ENCODE data around the gene CD38.
"Not testable (repeated sequence)": the region's sequence is repeated elsewhere in the genome, so short reads cannot be mapped to it uniquely, and the experiment has no call there.

Gene CD38

DNA sequence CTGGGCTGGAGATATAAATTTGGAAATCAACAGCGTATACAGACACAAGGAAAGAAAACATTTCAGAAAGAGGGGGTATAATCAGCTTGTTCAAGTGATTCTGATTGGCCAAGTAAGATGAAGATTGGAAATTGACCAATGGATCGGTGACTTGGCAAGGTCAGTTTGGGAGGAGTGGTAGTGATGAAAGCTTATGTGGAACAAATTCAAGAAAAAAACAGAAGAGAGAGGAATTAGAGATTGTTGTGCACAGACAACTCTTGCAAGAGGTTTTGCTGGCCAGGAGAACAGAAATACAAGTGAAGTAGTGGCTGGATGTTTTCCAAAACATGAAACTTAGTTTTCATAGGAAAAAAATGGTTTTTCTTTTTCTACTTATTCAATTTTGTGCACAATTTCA lies 16.3 kb downstream of the CD38 start:
- H3K36me3 Mint-ChIP-seq (ENCODE audit: low read depth), result peaks cover 52% of the 10 kb centered on the region
- H3K27ac Mint-ChIP-seq, result peak overlapping the region; percentile 83
- H3K4me1 Mint-ChIP-seq (ENCODE audit: low read depth), result peaks cover 48% of the 10 kb centered on the region
- no peak for DNase-seq (ENCODE audit: low spot score)
- no peaks in the 10 kb centered on the region for H3K9me3 Mint-ChIP-seq
- H3K4me3 Mint-ChIP-seq, result peak overlapping the region; percentile 43
- H3K27me3 Mint-ChIP-seq (ENCODE audit: low read depth), result no peaks in the 10 kb centered on the region

- H3K4me1 Mint-ChIP-seq (ENCODE audit: low read depth), result peaks cover 52% of the 10 kb centered on the region
- peak overlapping the region; percentile 69 for H3K4me3 Mint-ChIP-seq
- H3K27ac Mint-ChIP-seq, result peak overlapping the region; percentile 67
These were observed 16.8 kb downstream of the CD38 start for GRCh38 chr4:15794905-15795304.

GRCh38 chr4:15797320-15797719 lies 19.2 kb downstream of the CD38 start:
- H3K4me3 Mint-ChIP-seq, result no peak overlapping the region
- no peak for DNase-seq (ENCODE audit: low spot score)
- H3K27ac Mint-ChIP-seq, result no peak overlapping the region
- H3K9me3 Mint-ChIP-seq, result no peaks in the 10 kb centered on the region
- H3K4me1 Mint-ChIP-seq (ENCODE audit: low read depth), result peaks cover 64% of the 10 kb centered on the region
- H3K27me3 Mint-ChIP-seq (ENCODE audit: low read depth), result no peaks in the 10 kb centered on the region
- H3K36me3 Mint-ChIP-seq (ENCODE audit: low read depth), result peaks cover 70% of the 10 kb centered on the region

More at GRCh38 chr4:15794905-15795304, 16.8 kb downstream of the CD38 start:
- H3K27me3 Mint-ChIP-seq (ENCODE audit: low read depth), result no peaks in the 10 kb centered on the region
- no peak for DNase-seq (ENCODE audit: low spot score)
- H3K36me3 Mint-ChIP-seq (ENCODE audit: low read depth), result peaks cover 51% of the 10 kb centered on the region
- H3K9me3 Mint-ChIP-seq, result no peaks in the 10 kb centered on the region

GRCh38 chr4:15799141-15799540 lies 21.0 kb downstream of the CD38 start:
- DNase-seq (ENCODE audit: low spot score), result no peak
- no peaks in the 10 kb centered on the region for H3K9me3 Mint-ChIP-seq
- H3K4me1 Mint-ChIP-seq (ENCODE audit: low read depth), result peaks cover 58% of the 10 kb centered on the region
- no peak overlapping the region for H3K27ac Mint-ChIP-seq
- H3K36me3 Mint-ChIP-seq (ENCODE audit: low read depth), result peaks cover 58% of the 10 kb centered on the region
- no peak overlapping the region for H3K4me3 Mint-ChIP-seq
- no peaks in the 10 kb centered on the region for H3K27me3 Mint-ChIP-seq (ENCODE audit: low read depth)

DNA sequence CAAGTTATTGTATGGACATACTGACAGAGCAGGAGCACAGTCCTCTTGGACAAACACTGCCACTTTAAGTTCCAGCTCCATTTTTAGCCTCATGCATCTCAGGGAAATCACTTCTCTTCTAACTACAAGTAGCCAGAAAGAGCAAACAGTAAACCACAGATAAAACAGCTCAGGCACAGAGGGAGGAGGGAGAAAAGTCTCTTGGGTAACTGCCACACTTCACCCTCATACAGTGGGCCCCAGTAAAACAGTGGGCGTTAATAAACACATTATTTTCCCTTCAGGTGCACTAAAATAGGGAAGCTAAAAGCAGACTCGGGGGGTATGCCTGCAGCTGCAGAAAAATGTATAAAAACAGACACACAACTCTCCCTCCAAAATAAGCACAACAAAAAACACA lies 21.6 kb downstream of the CD38 start:
- Mint-ChIP-seq H3K4me3 (no peak overlapping the region), H3K9me3 (no peaks in the 10 kb centered on the region), H3K36me3 (ENCODE audit: low read depth) (peaks cover 54% of the 10 kb centered on the region), H3K27ac (no peak overlapping the region), H3K4me1 (ENCODE audit: low read depth) (peaks cover 56% of the 10 kb centered on the region), H3K27me3 (ENCODE audit: low read depth) (no peaks in the 10 kb centered on the region)
- DNase-seq (ENCODE audit: low spot score), result no peak

DNA sequence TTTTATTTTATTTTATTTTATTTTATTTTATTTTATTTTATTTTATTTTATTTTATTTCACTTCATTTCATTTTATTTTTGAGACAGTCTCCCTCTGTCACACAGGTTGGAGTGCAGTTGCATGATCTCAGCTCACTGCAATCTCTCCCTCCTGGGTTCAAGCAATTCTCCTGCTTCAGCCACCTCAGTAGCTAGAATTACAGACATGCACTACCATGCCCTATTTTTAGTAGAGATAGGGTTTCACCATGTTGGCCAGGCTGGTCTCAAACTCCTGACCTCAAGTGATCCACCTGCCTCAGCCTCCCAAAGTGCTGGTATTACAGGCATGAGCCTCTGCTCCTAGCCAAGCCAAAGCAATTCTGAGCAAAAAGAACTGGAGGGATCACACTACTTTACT lies 24.4 kb downstream of the CD38 start:
- DNase-seq (ENCODE audit: low spot score); H3K27ac Mint-ChIP-seq; H3K9me3 Mint-ChIP-seq; H3K27me3 Mint-ChIP-seq (ENCODE audit: low read depth); H3K4me3 Mint-ChIP-seq: not testable (repeated sequence)
- Mint-ChIP-seq H3K4me1 (ENCODE audit: low read depth) (peaks cover 66% of the 10 kb centered on the region), H3K36me3 (ENCODE audit: low read depth) (peaks cover 58% of the 10 kb centered on the region)

DNA sequence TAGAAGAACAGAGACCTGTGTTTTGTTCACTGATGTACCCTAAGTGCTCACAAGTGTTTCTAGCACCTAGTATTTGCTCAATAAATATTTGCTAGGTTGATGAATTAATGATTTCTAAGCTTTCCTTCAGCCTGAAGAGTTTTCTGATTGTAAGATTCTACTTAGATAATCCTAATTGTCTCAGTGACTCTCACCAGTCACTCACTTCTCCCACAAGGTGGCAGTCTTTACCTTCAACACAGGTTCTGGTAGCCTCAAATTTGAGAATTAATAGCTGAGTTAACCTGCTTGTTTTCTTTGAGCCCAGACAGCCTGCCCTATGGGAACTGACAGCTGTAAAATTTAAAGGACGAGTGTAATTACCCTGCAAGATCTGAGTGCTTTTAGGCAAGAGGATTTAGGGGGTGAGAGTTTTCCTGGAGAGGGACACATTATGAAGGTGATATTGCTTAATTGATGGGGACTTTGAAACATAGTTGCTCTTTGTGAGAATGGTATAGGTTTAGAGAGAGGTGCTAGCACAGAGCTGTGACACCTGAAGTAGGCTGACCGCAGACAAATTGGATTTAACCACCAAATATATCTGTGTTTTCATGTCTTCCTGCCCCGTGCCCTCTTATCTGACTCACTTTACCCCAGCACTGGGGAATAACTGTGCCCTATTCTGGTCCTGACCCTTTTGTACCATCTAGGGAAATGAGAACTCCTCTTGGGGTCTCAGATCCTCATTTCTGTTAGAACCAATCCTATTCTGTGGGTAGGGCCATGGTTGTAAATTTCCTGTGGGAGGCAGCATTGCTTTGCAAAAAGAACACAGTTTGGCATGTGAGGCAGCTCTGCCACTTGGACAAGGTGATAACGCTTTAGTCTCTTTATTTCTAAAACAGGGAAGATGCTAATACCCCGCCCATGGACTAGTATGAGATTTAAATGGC lies 27.7 kb downstream of the CD38 start:
- H3K4me1 Mint-ChIP-seq (ENCODE audit: low read depth), result peaks cover 68% of the 10 kb centered on the region
- DNase-seq (ENCODE audit: low spot score), result no peak
- H3K27me3 Mint-ChIP-seq (ENCODE audit: low read depth), result no peaks in the 10 kb centered on the region
- no peaks in the 10 kb centered on the region for H3K9me3 Mint-ChIP-seq
- peaks cover 45% of the 10 kb centered on the region for H3K36me3 Mint-ChIP-seq (ENCODE audit: low read depth)
- peak overlapping the region; percentile 17 for H3K27ac Mint-ChIP-seq
- H3K4me3 Mint-ChIP-seq, result no peak overlapping the region

DNA sequence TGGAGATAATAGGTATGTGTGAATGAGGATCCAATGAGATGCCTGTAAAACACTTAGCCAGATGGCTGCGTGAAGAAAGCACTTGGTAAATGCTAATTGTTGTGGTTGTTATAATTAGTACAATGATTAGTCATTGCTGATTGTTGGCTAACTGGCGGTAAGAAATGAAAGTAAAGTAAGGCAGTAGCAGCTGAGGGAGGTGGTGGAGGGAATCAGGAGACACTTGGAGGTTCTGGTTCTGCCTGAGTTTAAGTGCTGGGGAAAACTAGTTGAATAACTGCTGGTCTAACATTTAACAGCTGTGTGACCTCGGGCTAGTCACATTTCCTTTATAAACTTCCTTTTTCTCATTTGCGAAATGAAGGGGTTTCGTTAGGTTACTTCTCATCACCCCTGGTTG lies 30.9 kb downstream of the CD38 start:
- Mint-ChIP-seq H3K4me3 (peak overlapping the region; percentile 13), H3K9me3 (peaks cover 3% of the 10 kb centered on the region), H3K27ac (peak overlapping the region; percentile 14), H3K4me1 (ENCODE audit: low read depth) (peaks cover 59% of the 10 kb centered on the region), H3K36me3 (ENCODE audit: low read depth) (peaks cover 51% of the 10 kb centered on the region), H3K27me3 (ENCODE audit: low read depth) (no peaks in the 10 kb centered on the region)
- no peak for DNase-seq (ENCODE audit: low spot score)

GRCh38 chr4:15809466-15809865 lies 31.3 kb downstream of the CD38 start:
- H3K4me3 Mint-ChIP-seq, result no peak overlapping the region
- no peaks in the 10 kb centered on the region for H3K27me3 Mint-ChIP-seq (ENCODE audit: low read depth)
- H3K4me1 Mint-ChIP-seq (ENCODE audit: low read depth), result peaks cover 60% of the 10 kb centered on the region
- H3K9me3 Mint-ChIP-seq, result peaks cover 6% of the 10 kb centered on the region
- DNase-seq (ENCODE audit: low spot score), result no peak
- peaks cover 55% of the 10 kb centered on the region for H3K36me3 Mint-ChIP-seq (ENCODE audit: low read depth)
- peak overlapping the region; percentile 14 for H3K27ac Mint-ChIP-seq

DNA sequence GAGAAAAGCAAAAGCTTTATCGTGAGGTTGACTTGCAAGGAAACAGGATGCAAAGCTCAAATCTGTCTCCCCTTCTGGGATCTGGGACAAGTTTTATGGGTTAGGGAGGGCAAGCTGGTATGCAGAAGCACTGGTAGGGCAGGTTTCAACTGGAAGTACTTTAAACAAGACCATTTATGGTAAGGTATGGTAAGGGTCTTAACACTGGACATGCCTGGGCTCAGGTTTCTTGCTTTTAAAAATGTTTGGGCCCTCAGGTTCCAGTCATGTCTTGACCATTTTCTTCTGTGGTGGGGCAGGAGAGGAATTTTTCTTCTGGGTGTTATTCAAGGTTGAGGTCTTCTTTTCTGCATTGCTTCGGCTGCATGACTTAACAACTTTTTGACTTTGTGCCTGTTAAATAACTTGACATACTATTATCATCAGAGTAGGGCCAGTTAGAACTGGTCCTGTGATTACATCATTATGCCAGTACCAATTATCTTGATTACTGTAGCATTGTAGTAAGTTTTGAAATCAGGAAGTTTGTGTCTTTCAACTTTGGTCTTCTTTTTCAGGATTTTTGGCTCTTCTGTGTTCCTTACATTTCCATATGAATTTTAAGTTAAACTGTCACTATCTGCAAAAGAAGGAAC lies 33.7 kb downstream of the CD38 start:
- H3K9me3 Mint-ChIP-seq, result peaks cover 6% of the 10 kb centered on the region
- H3K27me3 Mint-ChIP-seq (ENCODE audit: low read depth), result no peaks in the 10 kb centered on the region
- no peak overlapping the region for H3K27ac Mint-ChIP-seq
- H3K4me3 Mint-ChIP-seq, result no peak overlapping the region
- DNase-seq (ENCODE audit: low spot score), result no peak
- peaks cover 49% of the 10 kb centered on the region for H3K4me1 Mint-ChIP-seq (ENCODE audit: low read depth)
- peaks cover 64% of the 10 kb centered on the region for H3K36me3 Mint-ChIP-seq (ENCODE audit: low read depth)

DNA sequence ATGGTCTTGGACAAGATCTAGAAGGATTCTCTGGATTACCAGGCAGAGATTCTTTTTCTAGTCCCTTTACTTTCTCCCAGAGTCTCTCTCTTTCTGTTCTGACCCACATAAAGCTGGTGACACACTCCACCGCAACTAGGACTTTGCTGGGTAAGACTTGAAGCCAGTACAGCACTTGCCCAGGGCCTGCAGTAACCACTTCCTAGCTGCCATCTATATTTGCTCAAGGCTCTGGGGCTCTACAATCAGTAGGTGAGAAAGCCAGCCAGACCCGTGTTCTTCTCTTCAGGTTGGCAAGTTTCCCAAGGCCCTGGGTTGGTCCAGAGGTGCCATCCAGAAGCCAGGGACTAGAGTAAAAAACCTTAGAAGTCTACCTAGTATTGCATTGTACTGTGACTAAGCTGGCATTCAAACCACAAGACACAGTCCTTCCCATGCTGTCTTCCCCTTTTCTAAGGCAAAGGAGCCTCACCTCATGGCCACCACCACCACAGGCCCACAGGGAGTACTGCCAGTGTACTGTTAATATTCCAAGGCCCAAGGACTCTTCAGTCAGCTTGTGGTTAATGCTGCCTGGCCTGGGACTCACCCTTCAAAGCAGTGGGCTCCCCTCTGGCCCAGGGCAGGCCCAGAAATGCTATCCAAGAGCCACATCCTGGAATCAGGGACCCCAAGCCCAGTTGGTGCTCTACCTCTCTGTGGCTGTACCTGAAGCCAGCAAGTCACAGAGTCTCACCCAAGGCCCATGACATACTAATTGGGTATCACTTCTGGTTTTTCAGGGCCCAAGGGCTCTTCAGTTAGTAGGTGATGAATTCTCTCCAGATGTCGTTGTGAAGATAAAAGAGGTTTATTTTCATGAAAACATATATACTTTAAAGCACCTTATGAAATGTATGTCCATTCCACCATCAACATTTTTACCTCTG lies 54.7 kb downstream of the CD38 start:
- H3K4me3 Mint-ChIP-seq, result no peak overlapping the region
- peaks cover 91% of the 10 kb centered on the region for H3K36me3 Mint-ChIP-seq (ENCODE audit: low read depth)
- peaks cover 32% of the 10 kb centered on the region for H3K4me1 Mint-ChIP-seq (ENCODE audit: low read depth)
- peaks cover 19% of the 10 kb centered on the region for H3K9me3 Mint-ChIP-seq
- no peaks in the 10 kb centered on the region for H3K27me3 Mint-ChIP-seq (ENCODE audit: low read depth)
- DNase-seq (ENCODE audit: low spot score), result no peak
- H3K27ac Mint-ChIP-seq, result no peak overlapping the region

DNA sequence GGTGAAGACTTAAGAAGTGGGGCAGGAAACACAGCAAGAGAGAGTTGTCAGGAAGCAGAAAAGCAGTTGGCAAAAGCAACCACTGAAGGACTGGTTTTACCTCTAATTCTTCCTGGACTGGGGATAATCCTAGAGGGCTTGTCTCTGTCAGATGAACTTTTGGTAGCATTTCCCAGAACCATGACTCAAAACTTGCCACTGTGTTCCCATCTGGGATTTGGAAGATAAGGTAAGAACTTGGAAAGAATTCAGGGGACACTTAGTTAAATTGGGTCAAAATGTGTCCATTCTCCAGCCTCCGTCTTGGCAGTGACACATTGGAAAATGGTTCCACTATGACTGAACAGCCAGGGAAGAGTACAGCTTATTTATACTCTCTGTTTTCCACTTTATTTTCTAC lies 55.7 kb downstream of the CD38 start:
- no peaks in the 10 kb centered on the region for H3K27me3 Mint-ChIP-seq (ENCODE audit: low read depth)
- DNase-seq (ENCODE audit: low spot score), result no peak
- H3K4me3 Mint-ChIP-seq, result no peak overlapping the region
- H3K27ac Mint-ChIP-seq, result no peak overlapping the region
- peaks cover 19% of the 10 kb centered on the region for H3K9me3 Mint-ChIP-seq
- H3K36me3 Mint-ChIP-seq (ENCODE audit: low read depth), result peaks cover 94% of the 10 kb centered on the region
- peaks cover 29% of the 10 kb centered on the region for H3K4me1 Mint-ChIP-seq (ENCODE audit: low read depth)

GRCh38 chr4:15836362-15836761 lies 58.2 kb downstream of the CD38 start:
- Mint-ChIP-seq H3K9me3 (peaks cover 4% of the 10 kb centered on the region), H3K36me3 (ENCODE audit: low read depth) (peaks cover 91% of the 10 kb centered on the region), H3K4me3 (no peak overlapping the region), H3K27ac (no peak overlapping the region), H3K4me1 (ENCODE audit: low read depth) (peaks cover 16% of the 10 kb centered on the region), H3K27me3 (ENCODE audit: low read depth) (no peaks in the 10 kb centered on the region)
- DNase-seq (ENCODE audit: low spot score), result no peak
